HG03558 (cell line): ENCODE data around the gene RCAN2.

Experiments
- ATAC-seq: cut with Tn5 transposase; IDR thresholded peaks from one replicate; pipeline ENCODE4 v1.9.1; 2021; ENCODE audit warnings: moderate number of reproducible peaks; ENCODE audit not compliant: unreplicated experiment; ENCODE audit errors: extremely low read depth

Gene RCAN2

DNA sequence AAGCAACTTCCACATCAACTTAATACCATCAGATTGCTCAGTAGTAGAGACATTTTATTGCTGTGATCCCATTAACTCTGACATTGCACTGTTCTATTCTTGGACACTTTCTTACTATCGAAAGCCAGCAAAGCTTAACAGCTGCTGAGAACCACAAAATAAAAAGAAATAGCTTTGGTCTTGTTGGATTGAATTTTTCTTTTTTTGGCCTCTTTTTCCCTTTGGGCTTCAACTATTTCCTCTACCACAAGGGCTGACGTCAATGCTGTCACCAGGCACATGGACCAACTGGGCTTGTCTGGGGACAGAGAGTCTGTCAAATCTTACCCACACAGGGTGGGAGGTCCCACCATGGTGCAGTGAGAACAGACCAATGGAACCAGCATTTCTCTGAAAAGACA lies 257.1 kb downstream of the RCAN2 start:
- ATAC-seq = no peak

DNA sequence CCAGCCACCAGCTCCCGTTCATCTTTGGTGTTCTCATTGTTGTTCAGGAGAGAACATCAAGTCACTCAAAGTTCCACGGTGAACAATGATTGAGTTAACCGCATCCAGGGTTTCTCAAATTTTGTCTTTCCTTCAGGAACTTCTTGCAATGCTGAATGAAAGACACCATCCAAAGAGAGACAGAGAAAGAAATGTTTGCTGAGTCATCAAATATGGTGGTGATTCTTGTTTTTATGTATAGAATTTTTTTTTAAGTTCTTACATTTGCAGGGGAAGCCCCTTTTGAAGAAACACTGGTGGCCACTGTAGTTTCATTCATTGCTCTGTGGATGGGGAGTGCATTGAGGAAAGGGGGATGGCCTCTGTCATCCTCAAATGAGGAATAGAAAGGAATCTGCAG lies 258.1 kb downstream of the RCAN2 start:
- no peak for ATAC-seq

DNA sequence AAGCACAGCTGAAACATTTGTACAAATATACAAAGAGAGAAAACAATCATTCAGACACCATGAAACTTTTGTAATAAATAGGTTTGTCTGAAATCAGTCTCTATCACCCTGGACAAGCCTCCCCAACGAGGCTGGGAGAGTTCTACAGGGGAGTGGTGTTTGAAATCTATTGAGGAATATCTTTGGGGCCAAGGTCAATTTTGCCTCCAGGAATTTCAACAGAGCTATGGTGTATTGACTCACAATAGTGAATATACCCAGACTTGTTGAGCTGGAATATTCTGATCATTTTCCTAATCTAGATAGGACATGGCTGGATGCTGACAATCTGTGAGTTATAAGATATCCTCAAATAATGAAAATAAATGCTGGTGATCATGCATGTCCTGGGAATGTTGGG lies 269.0 kb downstream of the RCAN2 start:
- ATAC-seq = no peak

DNA sequence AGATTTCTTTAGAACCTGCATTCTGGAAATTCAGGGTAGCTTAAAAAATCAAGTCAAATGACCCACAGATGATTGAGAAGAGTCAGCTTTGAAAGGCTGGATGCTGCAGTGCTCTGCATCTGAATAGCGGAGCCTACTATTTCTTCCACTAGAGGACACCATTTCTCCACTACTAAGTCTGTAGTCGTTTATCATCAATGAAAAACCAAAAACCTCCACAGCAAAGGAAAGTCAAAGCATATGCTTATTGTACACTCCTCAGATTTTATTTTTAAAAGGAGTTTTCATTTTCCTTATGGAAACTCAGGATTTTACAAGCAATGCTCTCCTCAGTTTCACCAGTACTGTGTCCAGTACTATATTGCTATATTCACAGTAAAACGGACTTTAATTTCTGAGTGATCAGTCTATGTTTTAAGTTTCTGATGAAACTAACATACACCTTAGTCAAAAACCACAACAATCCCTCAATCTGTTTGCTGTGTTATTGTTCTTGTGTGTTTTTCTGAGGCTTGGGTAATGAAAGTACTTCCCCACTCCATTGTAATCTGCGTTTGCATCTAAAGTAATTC lies 269.9 kb downstream of the RCAN2 start:
- peak; percentile 40 for ATAC-seq

DNA sequence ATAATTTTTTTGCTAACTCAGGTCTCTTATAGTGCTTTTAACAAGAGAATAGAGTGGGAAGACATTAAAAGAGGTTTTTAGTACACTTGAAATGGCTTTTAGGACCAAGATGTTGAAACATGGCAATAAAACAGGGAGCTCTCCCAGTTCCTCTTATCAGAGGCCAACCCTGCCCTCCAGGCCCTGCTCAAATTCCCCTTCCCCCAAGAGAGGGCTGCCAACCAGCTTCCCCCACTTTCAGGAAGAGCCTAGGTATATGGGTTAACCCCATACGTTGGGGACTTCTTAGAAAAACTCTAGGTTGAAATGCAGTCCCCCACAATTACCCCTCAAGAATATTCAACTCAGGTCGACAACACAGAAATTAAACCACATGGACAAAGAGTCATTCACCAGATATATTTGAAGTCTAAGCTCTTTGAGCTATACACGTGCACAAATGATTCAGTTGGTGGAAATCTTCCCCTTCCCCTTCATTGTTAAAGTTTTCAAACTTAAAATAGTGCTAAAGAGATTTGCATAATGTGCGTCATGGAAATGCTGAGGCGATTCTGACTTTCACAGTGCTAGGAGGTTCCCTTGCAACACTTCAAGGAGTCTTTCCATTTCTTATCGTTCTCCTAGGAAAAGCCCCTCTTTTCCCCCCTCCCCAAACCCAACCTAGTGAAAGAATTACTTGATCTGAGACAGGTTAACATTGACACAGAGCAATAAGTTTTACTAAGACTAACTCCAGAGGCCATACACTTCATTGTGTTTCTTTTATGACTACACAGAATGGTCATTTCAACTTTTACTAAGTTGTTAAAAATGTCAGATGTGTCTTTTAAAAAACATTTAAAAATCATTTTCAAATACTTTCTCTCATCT lies 270.7 kb downstream of the RCAN2 start:
- peak; percentile 34 for ATAC-seq

DNA sequence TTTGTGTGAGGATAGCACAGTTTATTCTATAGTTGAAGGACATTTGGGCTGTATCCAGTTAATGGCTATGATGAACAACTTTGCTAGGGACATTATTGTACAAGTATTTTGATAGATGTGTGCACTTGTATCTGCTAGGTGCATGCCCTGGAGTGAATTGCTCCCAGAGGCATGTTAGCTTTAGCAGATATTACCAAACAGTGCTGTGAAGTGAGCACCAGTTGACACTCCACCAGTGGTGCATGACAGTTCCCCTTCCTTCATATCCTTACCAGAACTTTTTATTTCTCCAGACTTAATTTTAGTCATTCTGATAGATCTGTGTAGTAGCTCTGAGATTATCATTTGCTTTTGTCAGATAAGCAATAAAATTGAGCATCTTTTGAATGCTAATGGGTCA lies 271.6 kb downstream of the RCAN2 start:
- no peak for ATAC-seq

DNA sequence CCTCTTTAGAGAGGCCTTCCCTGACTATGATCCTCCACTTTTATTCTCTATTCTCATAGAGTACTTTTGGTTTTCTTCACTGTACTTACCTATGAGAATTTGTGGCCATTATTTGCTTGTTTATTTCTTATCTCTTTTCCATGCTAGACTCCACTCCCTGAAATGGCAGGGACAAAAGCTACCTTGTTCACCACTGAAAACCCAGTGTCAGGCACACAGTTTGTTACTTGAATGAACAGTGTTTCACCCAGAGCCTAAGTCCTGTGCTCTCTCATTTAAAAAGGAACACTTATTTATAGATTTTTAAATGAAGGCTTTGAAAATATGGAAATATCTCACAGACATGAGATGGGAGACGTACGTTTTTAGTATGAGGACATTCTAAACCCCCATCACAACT lies 272.8 kb downstream of the RCAN2 start:
- no peak for ATAC-seq

DNA sequence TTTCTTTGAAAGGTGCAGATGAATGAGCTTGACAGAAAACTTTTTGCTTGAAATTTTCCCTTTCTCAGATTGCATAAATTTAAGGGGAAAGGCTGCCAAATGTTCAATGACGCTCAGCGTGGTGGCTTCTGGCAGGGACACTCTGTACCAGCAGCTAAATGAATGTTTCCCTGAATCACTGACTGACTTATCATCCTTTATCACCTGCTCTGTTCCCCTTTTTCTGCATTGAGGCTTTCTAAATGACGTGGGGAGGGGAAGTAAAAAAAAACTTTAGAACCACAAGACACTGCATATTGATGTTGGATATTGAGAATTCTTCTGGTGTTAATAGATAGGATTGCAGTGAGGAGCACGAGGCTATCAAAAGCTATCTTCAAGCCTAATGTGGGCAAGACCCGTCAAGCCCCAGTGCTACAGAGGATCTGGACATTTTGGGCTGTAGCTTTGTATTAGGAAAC lies 273.5 kb downstream of the RCAN2 start:
- ATAC-seq = peak; percentile 50

DNA sequence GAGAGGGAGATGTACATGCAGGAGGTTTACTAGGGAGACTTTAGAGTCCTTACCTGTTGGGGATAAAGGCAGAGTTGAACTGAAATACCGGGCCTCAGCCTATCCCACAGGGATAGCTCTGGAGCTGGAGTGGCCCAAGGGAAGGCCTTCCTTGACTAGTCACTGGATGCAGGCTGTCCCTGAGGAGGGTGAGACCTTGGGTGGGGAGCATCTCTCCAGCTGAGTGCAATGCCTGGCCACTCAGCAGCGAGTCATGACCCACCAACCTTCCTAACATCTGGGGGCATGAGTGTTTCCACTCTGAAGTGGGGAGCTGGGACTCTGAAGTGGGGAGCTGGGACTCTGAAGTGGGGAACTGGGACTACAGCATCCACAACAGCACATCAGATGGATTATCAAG lies 274.4 kb downstream of the RCAN2 start:
- no peak for ATAC-seq

DNA sequence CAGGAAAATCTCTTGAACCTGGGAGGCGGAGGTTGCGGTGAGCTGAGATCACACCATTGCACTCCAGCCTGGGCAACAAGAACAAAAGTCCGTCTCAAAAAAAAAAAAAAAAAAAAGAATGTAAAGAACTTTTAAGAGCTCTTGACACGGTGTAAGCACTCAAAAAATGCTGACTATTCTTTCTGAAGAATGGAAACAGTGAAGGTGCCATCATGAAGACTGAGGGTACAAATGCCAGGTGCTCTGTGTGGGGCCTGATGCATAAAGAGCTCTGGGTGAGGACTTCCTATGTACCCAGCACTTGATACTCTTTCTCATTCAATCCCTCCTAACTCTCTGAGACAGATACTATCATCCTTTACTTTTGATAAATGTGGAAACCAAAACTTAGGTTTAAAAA lies 275.5 kb downstream of the RCAN2 start:
- ATAC-seq = no peak

DNA sequence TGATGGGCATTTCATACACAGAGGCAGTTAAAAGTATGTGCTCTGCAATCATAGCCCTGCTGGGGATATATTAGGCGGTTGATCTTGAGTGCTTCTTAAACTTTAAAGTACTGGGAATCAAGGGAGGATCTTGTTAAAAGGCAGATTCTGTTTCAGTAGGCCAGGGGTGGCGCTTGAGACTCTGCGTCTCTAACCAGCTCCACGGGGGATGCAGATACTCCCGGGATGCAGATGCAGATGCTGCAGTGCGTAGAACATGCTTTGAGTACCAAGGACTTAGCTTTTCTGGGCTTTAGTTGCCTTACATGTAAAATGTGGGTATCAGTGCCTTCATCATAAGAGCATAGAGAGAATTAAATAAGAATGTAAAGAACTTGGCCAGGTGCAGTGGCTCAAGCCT lies 276.0 kb downstream of the RCAN2 start:
- ATAC-seq = no peak

DNA sequence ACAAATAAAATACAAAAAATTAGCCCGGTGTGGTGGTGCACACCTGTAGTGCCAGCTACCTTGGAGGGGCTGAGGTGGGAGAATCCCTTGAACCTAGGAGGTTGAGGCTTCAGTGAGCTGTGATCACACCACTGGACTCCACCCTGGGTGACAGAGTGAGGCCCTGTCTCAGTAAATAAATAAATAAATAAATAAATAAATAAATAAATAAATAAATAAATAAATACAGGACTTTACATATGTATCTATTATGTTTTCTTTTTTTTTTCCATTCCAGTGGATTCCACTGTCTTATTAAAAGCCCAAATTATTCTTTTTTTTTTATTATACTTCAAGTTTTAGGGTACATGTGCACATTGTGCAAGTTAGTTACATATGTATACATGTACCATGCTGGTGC lies 279.3 kb downstream of the RCAN2 start:
- ATAC-seq = no peak

DNA sequence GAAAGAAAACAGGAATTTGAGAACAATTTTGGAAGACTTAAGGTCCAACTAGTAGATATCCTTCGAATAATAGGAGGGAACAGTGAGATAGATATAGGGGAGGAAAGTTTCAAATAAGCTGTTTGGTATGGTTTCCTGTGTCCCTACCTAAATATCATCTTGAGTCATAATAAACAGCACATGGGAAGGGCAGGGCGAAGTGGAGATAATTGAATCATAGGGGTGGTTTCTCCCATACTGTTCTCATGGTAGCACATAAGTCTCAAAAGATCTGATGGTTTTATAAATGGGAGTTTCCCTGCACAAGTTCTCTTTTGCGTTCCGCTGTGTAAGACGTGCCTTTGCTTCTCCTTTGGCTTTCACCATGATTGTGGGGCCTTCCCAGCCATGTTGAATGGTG lies 281.0 kb downstream of the RCAN2 start:
- no peak for ATAC-seq

DNA sequence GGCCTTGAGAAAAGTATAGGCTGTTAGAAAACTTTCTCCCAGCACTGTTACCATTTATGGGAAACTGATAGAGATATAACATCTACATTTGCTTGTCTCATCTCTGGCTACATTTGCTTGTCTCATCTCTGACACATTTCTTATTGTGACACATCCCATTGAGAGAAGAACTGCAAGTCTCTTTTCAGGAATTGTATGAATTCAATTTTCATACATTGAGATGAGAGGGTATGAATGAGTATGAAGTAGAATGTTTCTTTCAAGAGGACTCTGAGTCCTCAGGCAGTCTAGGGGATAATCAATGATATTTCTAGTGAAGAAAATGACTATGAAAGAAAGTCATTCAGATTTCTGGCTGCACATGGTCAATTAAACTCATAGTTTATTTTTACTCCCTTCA lies 282.9 kb downstream of the RCAN2 start:
- no peak for ATAC-seq

DNA sequence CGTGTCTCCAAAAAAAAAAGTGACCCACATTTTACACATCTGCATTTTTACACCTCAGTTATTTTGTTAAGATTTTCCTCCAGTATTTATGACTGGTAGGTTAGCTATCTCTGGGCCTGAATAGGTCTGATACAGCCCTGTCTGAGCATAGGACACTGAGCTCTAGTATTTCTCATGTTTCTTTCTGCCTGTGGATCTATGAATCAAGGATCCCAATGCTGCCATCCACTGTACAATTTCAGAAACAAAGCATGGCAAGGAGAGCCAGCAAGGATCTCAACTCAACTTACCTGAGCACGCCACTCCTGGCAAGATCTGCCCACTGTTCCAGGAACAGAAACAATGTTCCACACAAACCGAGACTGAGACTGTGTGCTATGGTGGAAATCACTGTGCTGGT lies 284.1 kb downstream of the RCAN2 start:
- ATAC-seq = no peak

DNA sequence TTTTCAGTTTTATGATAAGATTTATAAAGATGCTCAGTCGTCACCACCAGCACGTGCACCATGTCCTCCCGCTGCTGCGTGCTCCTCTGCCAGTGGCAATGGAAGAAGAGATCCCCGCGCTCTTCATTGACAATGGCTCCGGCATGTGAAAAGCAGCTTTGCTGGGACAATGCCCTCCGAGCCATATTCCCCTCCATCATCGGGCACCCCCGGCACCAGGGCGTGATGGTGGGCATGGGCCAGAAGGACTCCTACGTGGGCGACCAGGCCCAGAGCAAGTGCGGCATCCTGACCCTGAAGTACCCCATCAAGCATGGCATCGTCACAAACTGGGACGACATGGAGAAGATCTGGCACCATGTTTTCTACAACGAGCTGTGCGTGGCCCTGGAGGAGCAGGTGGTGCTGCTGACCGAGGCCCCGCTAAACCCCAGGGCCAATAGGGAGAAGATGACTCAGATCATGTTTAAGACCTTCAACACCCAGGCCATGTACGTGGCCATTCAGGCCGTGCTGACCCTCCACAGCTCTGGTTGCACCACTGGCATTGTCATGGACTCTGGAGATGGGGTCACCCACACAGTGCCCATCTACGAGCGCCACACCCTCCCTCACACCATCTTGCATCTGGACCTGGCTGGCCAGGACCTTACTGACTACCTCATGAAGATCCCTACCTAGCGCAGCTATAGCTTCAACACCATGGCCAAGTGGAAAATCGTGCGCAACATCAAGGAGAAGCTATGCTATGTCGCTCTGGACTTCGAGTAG lies 286.2 kb downstream of the RCAN2 start:
- no peak for ATAC-seq

DNA sequence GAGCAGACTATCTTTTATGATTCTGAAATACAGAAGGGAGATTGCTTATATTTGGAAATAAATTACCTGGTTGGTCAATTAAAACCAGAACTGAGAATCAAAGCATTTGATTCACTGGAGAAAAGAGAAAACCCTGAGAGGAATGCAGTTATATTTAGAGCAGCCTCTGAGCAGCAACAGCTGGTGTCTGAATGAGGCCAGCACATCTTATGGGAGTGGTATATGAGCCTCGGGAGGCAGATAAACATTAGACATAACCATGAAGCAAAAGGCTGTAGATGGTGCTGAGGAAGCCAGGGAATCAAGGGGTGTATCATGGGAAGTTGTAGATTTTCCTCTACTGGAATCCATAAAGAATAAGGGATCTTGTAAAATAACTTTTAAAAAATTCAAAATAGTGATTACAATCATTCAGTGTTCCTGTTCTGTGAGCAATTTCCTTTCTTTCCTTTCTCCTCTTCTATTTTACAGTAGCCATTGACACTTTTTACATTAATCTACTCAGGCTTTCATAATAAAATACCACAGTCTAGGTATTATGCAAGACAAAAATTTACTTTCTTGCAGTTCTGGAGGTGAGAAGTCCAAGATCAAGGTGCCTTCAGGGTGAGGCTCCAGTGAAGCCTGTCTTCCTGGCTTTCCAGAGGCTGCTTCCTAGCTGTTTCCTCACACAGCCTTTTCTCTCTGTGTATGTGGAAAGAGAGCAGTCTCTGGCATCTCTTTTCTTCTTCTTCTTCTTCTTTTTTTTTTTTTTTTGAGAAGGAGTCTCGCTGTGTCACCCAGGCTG lies 287.7 kb downstream of the RCAN2 start:
- ATAC-seq = no peak

DNA sequence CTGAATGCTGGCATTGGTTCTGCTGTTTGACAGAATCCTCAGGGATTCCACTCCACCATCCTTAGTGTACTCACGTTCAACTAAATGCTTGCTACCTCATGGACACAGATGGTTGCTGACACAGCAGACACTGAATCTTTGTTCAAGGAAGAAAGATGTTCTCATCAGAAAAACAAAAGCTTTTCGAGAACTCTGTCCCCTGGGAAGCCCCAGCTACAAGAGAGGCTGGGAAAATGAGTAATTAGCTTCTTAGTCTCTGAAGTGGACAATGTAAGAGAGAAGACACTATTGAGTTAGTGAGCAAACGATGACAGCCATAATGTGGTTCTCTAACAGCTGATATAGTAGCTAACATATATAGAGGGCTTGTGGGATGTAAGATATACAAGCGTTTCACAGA lies 289.5 kb downstream of the RCAN2 start:
- no peak for ATAC-seq

DNA sequence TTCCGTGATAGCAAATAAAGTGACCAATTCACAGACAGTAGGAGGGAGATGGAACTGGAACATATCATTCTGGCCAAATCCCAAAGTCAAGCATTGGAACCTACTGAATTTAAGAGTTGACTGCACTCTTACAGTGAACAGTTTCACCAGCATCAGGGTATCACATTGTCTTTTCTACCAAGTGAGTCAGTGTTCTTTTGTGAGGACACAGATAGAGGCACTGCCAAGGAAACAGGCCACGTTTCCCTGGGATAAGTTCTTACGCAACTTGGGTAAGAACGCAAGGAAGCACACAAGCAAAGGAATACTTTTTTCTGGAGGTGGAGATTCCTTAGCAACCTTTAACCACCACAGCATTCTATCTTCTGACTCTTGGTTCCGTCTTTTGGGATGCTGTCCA lies 291.9 kb downstream of the RCAN2 start:
- ATAC-seq = no peak

DNA sequence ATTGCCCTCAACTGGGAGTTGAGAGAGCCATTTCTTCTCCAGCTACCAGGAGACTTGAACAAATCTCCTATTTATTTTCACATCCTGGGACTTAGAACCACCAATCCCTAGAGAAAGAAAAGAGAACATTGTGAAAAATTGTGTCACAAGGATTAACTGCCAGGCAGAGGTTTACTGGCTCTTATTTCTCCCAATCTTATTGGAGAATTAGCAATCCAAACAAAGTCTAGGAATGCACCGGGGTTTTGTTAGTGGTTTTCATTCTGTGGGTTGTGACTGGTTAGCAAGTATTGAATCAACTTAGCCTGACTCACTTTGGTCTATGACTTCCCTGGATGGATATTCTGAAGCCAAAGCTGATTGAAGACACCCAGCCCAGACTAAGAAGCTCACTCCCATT lies 299.3 kb downstream of the RCAN2 start:
- ATAC-seq = no peak
